Thyroid gland (tissue), 4 donors: ENCODE data around the gene TMPRSS11B.

Experiments
- POLR2A ChIP-seq, 2 donors: fragments of 450-650 bp; IDR thresholded peaks; one replicate each; pipeline ENCODE4 v1.6.1; 2017; ENCODE audit warnings: antibody characterized with exemption in 2 of 2, mild to moderate bottlenecking in 2 of 2, moderate library complexity in 1 of 2
- TF ChIP-seq, protein P1 (sequence below), 6 experiments: fragments of 200-600 bp in 3 of 6; fragments of 450-650 bp in 3 of 6; sonication (generic) in 3 of 6; IDR thresholded peaks; one replicate each; pipeline ENCODE4 v1.5.1; 2016 to 2019; ENCODE audit warnings: antibody characterized with exemption in 6 of 6, mild to moderate bottlenecking in 2 of 6, inconsistent platforms in 1 of 6, moderate library complexity in 1 of 6

GRCh38 chr4:68278029-68278428 lies 32.5 kb upstream of the TMPRSS11B start:
- TF ChIP-seq, protein P1, sequence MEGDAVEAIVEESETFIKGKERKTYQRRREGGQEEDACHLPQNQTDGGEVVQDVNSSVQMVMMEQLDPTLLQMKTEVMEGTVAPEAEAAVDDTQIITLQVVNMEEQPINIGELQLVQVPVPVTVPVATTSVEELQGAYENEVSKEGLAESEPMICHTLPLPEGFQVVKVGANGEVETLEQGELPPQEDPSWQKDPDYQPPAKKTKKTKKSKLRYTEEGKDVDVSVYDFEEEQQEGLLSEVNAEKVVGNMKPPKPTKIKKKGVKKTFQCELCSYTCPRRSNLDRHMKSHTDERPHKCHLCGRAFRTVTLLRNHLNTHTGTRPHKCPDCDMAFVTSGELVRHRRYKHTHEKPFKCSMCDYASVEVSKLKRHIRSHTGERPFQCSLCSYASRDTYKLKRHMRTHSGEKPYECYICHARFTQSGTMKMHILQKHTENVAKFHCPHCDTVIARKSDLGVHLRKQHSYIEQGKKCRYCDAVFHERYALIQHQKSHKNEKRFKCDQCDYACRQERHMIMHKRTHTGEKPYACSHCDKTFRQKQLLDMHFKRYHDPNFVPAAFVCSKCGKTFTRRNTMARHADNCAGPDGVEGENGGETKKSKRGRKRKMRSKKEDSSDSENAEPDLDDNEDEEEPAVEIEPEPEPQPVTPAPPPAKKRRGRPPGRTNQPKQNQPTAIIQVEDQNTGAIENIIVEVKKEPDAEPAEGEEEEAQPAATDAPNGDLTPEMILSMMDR (IDR thresholded peaks at IDR 0.05): no peak
- no peak for TF ChIP-seq POLR2A (IDR thresholded peaks at IDR 0.05)
